ENCODE measurements around the gene NFU1.

GRCh38 chr2:69436596-69436937 is 668 bp downstream of the NFU1 start:
- TF ChIP-seq, protein P1, sequence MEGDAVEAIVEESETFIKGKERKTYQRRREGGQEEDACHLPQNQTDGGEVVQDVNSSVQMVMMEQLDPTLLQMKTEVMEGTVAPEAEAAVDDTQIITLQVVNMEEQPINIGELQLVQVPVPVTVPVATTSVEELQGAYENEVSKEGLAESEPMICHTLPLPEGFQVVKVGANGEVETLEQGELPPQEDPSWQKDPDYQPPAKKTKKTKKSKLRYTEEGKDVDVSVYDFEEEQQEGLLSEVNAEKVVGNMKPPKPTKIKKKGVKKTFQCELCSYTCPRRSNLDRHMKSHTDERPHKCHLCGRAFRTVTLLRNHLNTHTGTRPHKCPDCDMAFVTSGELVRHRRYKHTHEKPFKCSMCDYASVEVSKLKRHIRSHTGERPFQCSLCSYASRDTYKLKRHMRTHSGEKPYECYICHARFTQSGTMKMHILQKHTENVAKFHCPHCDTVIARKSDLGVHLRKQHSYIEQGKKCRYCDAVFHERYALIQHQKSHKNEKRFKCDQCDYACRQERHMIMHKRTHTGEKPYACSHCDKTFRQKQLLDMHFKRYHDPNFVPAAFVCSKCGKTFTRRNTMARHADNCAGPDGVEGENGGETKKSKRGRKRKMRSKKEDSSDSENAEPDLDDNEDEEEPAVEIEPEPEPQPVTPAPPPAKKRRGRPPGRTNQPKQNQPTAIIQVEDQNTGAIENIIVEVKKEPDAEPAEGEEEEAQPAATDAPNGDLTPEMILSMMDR (conservative IDR thresholded peaks at IDR 0.05; ENCODE audit: low read length), result no peak
- TF ChIP-seq EZH2phosphoT487 (IDR thresholded peaks at IDR 0.05; ENCODE audit: borderline replicate concordance), result no peak
